Measurements from ENCODE around the gene AASDH. TPM values are rescaled to one million over a fixed set of nuclear protein-coding genes. Genes with fewer than 3 reads are reported as not detected.

The AASDH gene
- total RNA-seq, 1 donor, result 16.6 TPM

DNA sequence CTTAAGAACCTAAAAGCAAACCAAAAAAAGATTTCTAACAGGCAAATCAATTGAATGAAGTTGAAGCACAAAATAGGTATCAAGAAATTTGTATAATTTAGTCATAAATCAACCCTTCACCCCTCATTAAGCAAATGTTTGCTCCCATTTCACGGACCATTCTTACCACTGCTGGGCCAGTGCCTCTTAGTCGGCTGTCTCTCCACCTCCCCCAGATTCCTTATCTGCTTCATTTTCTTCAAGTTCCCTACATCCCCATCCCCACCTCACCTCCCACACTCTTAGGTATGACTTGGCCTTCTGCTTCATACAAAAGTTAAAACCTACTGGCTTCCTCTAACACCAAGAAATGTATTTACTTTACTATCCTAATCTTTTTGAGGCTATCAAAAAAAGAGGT is 11.8 kb downstream of the AASDH start:
- no peaks in the 10 kb centered on the region for H3K9me3 ChIP-seq (ENCODE audit: low read depth, low read length)
- DNase-seq (ENCODE audit: insufficient read length, low spot score, missing footprints), result no peak
- no peaks in the 10 kb centered on the region for H4K20me1 ChIP-seq (ENCODE audit: insufficient read depth, low read length)
- H3K27me3 ChIP-seq (ENCODE audit: insufficient read depth, low read length), result no peaks in the 10 kb centered on the region
- no peaks in the 10 kb centered on the region for H3K79me2 ChIP-seq (ENCODE audit: insufficient read depth, low read length)
- no peak overlapping the region for H3K4me3 ChIP-seq (ENCODE audit: insufficient read depth, low read length)
- H3K4me2 ChIP-seq (ENCODE audit: insufficient read depth, low read length), result no peak overlapping the region
- H3K4me1 ChIP-seq (ENCODE audit: insufficient read depth, low read length), result no peaks in the 10 kb centered on the region
- no peak for TF ChIP-seq CTCF (IDR thresholded peaks at IDR 0.05; ENCODE audit: extremely low read depth, low read depth, low read length)
- H2AFZ ChIP-seq (ENCODE audit: low read length), result no peak overlapping the region
- H3K36me3 ChIP-seq (ENCODE audit: insufficient read depth, low read length), result no peaks in the 10 kb centered on the region
- no peak overlapping the region for H3K27ac ChIP-seq (ENCODE audit: low read depth, low read length)

DNA sequence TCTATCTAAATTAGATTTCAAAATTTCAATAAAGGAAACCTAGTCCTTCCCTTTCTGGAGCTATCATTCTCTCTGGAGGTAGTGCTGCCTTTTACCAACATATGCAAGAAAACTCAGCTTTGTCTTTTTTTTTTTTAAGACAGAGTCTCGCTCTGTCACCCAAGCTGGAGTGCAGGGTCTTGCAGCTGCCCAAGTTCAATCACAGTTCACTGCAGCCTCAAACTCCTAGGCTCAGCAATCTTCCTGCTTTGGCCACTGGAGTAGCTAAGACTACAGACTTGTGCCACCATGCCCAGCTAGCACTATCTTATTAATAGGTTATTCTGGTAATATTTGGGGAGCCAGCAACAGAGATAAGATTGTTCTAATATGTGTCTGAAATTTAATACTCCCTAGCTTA is 12.3 kb downstream of the AASDH start:
- no peak overlapping the region for H2AFZ ChIP-seq (ENCODE audit: low read length)
- H3K4me2 ChIP-seq (ENCODE audit: insufficient read depth, low read length), result no peak overlapping the region
- DNase-seq (ENCODE audit: insufficient read length, low spot score, missing footprints), result no peak
- no peak overlapping the region for H3K27ac ChIP-seq (ENCODE audit: low read depth, low read length)
- H3K27me3 ChIP-seq (ENCODE audit: insufficient read depth, low read length), result no peaks in the 10 kb centered on the region
- no peaks in the 10 kb centered on the region for H4K20me1 ChIP-seq (ENCODE audit: insufficient read depth, low read length)
- TF ChIP-seq CTCF (IDR thresholded peaks at IDR 0.05; ENCODE audit: extremely low read depth, low read depth, low read length), result no peak
- H3K4me1 ChIP-seq (ENCODE audit: insufficient read depth, low read length), result no peaks in the 10 kb centered on the region
- no peaks in the 10 kb centered on the region for H3K9me3 ChIP-seq (ENCODE audit: low read depth, low read length)
- no peaks in the 10 kb centered on the region for H3K79me2 ChIP-seq (ENCODE audit: insufficient read depth, low read length)
- no peak overlapping the region for H3K4me3 ChIP-seq (ENCODE audit: insufficient read depth, low read length)
- H3K36me3 ChIP-seq (ENCODE audit: insufficient read depth, low read length), result peaks cover under 1% of the 10 kb centered on the region

GRCh38 chr4:56372774-56373173 is 14.5 kb downstream of the AASDH start:
- Histone ChIP-seq H3K27ac (ENCODE audit: low read depth, low read length) (no peak overlapping the region), H3K4me1 (ENCODE audit: insufficient read depth, low read length) (no peaks in the 10 kb centered on the region), H3K4me2 (ENCODE audit: insufficient read depth, low read length) (no peak overlapping the region), H3K36me3 (ENCODE audit: insufficient read depth, low read length) (peaks cover 5% of the 10 kb centered on the region), H4K20me1 (ENCODE audit: insufficient read depth, low read length) (no peaks in the 10 kb centered on the region), H3K9me3 (ENCODE audit: low read depth, low read length) (no peaks in the 10 kb centered on the region), H2AFZ (ENCODE audit: low read length) (no peak overlapping the region), H3K4me3 (ENCODE audit: insufficient read depth, low read length) (no peak overlapping the region), H3K27me3 (ENCODE audit: insufficient read depth, low read length) (no peaks in the 10 kb centered on the region), H3K79me2 (ENCODE audit: insufficient read depth, low read length) (no peaks in the 10 kb centered on the region)
- no peak for TF ChIP-seq CTCF (IDR thresholded peaks at IDR 0.05; ENCODE audit: extremely low read depth, low read depth, low read length)
- DNase-seq (ENCODE audit: insufficient read length, low spot score, missing footprints), result peak; percentile 57

- H3K36me3 ChIP-seq (ENCODE audit: insufficient read depth, low read length), result peaks cover 5% of the 10 kb centered on the region
- H2AFZ ChIP-seq (ENCODE audit: low read length), result peak overlapping the region; percentile 0
- no peak for DNase-seq (ENCODE audit: insufficient read length, low spot score, missing footprints)
- H3K9me3 ChIP-seq (ENCODE audit: low read depth, low read length), result no peaks in the 10 kb centered on the region
- no peak for TF ChIP-seq CTCF (IDR thresholded peaks at IDR 0.05; ENCODE audit: extremely low read depth, low read depth, low read length)
- H3K79me2 ChIP-seq (ENCODE audit: insufficient read depth, low read length), result no peaks in the 10 kb centered on the region
- no peaks in the 10 kb centered on the region for H3K4me1 ChIP-seq (ENCODE audit: insufficient read depth, low read length)
- H3K4me2 ChIP-seq (ENCODE audit: insufficient read depth, low read length), result no peak overlapping the region
- no peak overlapping the region for H3K4me3 ChIP-seq (ENCODE audit: insufficient read depth, low read length)
- H3K27me3 ChIP-seq (ENCODE audit: insufficient read depth, low read length), result no peaks in the 10 kb centered on the region
- H4K20me1 ChIP-seq (ENCODE audit: insufficient read depth, low read length), result no peaks in the 10 kb centered on the region
- H3K27ac ChIP-seq (ENCODE audit: low read depth, low read length), result no peak overlapping the region
These were observed 15.7 kb downstream of the AASDH start for GRCh38 chr4:56371426-56372220.
